ENCODE results near the gene GRPEL2. TPM values are rescaled to one million over a fixed set of nuclear protein-coding genes. Genes with fewer than 3 reads are reported as not detected.

The GRPEL2 gene
- total and polyA plus RNA-seq, 2 experiments from 2014 or later: 7.6 to 19.6 TPM

DNA sequence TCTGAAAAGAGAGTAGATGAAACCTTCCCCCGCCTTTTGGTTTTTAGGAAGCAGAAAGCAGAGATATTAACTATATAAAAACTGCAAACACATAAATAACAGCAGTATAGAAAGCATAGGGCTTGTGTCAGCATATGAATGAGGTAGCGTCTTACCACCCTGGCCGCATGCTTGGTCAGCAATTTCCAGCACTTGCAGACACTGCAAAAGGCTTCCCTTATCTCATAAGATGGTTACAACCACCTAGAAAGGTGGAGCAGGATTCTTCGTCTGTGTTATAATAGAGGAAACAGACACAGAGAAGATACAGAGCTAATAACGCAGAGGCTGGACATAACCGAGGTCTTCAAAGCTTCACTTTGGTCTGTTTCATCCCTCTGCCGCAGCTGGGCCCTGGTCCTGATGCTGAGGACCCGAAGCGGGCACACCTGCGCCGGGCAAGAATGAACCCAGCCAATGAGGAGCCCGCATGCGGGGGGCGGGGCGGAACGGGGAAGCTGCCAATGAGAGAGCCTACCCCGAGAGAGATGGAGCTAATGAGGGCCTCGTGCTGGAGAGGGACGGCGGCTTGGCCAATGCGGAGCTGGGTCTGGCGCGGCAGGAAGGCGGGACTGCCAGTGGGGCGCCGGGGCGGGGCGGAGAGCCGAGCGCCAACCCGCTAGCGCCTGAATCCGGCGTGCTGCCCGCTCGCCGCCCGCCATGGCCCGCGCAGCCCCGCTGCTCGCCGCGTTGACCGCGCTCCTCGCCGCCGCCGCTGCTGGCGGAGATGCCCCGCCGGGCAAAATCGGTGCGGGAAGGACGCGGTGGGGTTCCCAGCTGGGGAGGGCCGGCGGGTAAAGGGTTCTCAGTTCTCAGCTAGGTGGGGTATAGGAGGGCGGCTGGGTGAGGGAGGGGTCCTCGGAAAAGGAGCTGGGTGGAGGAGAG lies 12.3 kb downstream of the GRPEL2 start, which contains the start of gene PCYOX1L:
PCYOX1L (plus strand) TSS at position 677 of the 924 bp plus-strand sequence; CDS start at position 700, 23 bp downstream.
- WGBS (ENCODE audit: low lambda C conversion rate, missing lambda C conversion rate): 4% methylated on average over 38 of the region's 61 CpGs
- H2AFZ ChIP-seq: peak within 1 kb of the TSS; percentile 89
- H3K27me3 ChIP-seq: no peaks in the 10 kb centered on the region
- no peaks in the 10 kb centered on the region for H4K20me1 ChIP-seq (ENCODE audit: insufficient read depth, poor library complexity, severe bottlenecking)
- DNase-seq (ENCODE audit: low spot score): peak; percentile 96
- H3K9me2 ChIP-seq (replicated peaks; ENCODE audit: insufficient read depth): no peaks in the 10 kb centered on the region
- no peak for TF ChIP-seq EZH2phosphoT487 (IDR thresholded peaks at IDR 0.05; ENCODE audit: low read depth, severe bottlenecking, unreplicated experiment)
- no peak for TF ChIP-seq EZH2 (IDR thresholded peaks at IDR 0.05; ENCODE audit: borderline replicate concordance)
- peak within 1 kb of the TSS; percentile 22 for H3K27ac ChIP-seq
- no peaks in the 10 kb centered on the region for H3K9me3 ChIP-seq (ENCODE audit: low read depth)
- peaks cover 3% of the 10 kb centered on the region for H3K4me1 ChIP-seq (ENCODE audit: insufficient read depth)
- peak within 1 kb of the TSS; percentile 97 for H3K4me2 ChIP-seq
- peak within 1 kb of the TSS; percentile 74 for H3K4me3 ChIP-seq
- no peaks in the 10 kb centered on the region for H3K79me2 ChIP-seq
- H3K36me3 ChIP-seq (replicated peaks; ENCODE audit: insufficient read depth, low read depth): no peaks in the 10 kb centered on the region

DNA sequence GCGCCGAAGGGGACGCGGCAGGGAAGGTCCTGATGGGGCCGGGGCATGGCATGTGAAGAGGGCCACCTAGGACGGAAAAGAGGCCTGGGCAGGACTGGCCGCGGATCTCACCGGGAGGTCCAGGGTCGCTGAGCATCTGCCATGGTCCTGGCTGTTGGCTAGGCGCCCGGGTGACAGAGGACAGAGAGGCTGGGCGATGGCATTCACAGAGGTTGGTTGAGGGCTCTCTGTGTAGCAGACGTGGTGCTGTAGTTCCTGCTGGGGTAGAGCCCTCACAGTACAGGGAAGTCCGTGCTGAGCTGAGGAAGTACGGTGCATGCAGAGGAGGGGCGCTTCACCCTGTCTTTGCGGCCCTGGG lies 13.0 kb downstream of the GRPEL2 start:
- Histone ChIP-seq H3K9me3 (ENCODE audit: low read depth) (no peaks in the 10 kb centered on the region), H3K27me3 (no peaks in the 10 kb centered on the region), H4K20me1 (ENCODE audit: insufficient read depth, poor library complexity, severe bottlenecking) (no peaks in the 10 kb centered on the region), H3K27ac (no peak overlapping the region), H3K79me2 (no peaks in the 10 kb centered on the region), H2AFZ (peak overlapping the region; percentile 89), H3K36me3 (replicated peaks; ENCODE audit: insufficient read depth, low read depth) (no peaks in the 10 kb centered on the region), H3K9me2 (replicated peaks; ENCODE audit: insufficient read depth) (no peaks in the 10 kb centered on the region), H3K4me3 (peak overlapping the region; percentile 74), H3K4me1 (ENCODE audit: insufficient read depth) (peaks cover 3% of the 10 kb centered on the region), H3K4me2 (peak overlapping the region; percentile 97)
- DNase-seq (ENCODE audit: low spot score): peak; percentile 25
- WGBS (ENCODE audit: low lambda C conversion rate, missing lambda C conversion rate): 5% methylated on average over 18 of the region's 18 CpGs
- no peak for TF ChIP-seq EZH2phosphoT487 (IDR thresholded peaks at IDR 0.05; ENCODE audit: low read depth, severe bottlenecking, unreplicated experiment)
- TF ChIP-seq, protein P1, sequence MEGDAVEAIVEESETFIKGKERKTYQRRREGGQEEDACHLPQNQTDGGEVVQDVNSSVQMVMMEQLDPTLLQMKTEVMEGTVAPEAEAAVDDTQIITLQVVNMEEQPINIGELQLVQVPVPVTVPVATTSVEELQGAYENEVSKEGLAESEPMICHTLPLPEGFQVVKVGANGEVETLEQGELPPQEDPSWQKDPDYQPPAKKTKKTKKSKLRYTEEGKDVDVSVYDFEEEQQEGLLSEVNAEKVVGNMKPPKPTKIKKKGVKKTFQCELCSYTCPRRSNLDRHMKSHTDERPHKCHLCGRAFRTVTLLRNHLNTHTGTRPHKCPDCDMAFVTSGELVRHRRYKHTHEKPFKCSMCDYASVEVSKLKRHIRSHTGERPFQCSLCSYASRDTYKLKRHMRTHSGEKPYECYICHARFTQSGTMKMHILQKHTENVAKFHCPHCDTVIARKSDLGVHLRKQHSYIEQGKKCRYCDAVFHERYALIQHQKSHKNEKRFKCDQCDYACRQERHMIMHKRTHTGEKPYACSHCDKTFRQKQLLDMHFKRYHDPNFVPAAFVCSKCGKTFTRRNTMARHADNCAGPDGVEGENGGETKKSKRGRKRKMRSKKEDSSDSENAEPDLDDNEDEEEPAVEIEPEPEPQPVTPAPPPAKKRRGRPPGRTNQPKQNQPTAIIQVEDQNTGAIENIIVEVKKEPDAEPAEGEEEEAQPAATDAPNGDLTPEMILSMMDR (IDR thresholded peaks at IDR 0.05; ENCODE audit: poor library complexity): no peak
- no peak for TF ChIP-seq EZH2 (IDR thresholded peaks at IDR 0.05; ENCODE audit: borderline replicate concordance)

DNA sequence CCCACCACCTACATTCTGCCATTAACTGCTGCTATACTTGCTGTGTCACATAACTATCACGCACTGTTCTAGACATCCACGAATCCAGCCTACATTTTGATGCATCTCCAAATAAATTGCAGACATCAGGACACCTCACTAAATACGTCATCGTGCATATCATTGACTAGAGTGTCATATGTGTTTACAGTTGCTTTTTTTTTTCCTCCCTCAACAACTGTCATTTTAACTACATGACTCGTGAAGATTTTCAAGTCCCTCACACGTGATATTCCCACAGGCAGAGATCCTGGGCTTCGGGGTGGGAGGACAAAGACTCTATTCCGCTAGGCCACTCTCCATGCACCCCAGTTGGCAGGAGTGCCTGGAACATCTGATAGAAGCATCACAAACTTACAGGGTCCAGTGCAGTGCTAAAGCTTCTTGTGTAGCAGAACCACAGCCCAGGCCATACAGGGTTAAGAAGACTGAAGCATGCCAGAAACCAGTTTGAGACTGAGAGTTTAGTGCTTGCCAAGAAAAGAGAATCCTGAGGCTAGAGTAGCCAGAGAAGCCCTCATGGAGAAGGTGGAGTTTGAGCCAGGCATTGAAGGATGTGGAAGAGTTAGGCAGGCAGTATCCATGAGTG lies 13.7 kb downstream of the GRPEL2 start:
- DNase-seq (ENCODE audit: low spot score): no peak
- Histone ChIP-seq H3K9me2 (replicated peaks; ENCODE audit: insufficient read depth) (no peaks in the 10 kb centered on the region), H3K4me3 (no peak overlapping the region), H3K27ac (no peak overlapping the region), H3K9me3 (ENCODE audit: low read depth) (no peaks in the 10 kb centered on the region), H3K79me2 (no peaks in the 10 kb centered on the region), H4K20me1 (ENCODE audit: insufficient read depth, poor library complexity, severe bottlenecking) (no peaks in the 10 kb centered on the region), H3K4me1 (ENCODE audit: insufficient read depth) (peaks cover 3% of the 10 kb centered on the region), H3K4me2 (no peak overlapping the region), H3K27me3 (no peaks in the 10 kb centered on the region), H2AFZ (no peak overlapping the region), H3K36me3 (replicated peaks; ENCODE audit: insufficient read depth, low read depth) (no peaks in the 10 kb centered on the region)
- WGBS (ENCODE audit: low lambda C conversion rate, missing lambda C conversion rate): 89% methylated on average over 8 of the region's 8 CpGs
- TF ChIP-seq EZH2 (IDR thresholded peaks at IDR 0.05; ENCODE audit: borderline replicate concordance): no peak
- TF ChIP-seq, protein P1 (IDR thresholded peaks at IDR 0.05; ENCODE audit: poor library complexity): no peak
- no peak for TF ChIP-seq EZH2phosphoT487 (IDR thresholded peaks at IDR 0.05; ENCODE audit: low read depth, severe bottlenecking, unreplicated experiment)

DNA sequence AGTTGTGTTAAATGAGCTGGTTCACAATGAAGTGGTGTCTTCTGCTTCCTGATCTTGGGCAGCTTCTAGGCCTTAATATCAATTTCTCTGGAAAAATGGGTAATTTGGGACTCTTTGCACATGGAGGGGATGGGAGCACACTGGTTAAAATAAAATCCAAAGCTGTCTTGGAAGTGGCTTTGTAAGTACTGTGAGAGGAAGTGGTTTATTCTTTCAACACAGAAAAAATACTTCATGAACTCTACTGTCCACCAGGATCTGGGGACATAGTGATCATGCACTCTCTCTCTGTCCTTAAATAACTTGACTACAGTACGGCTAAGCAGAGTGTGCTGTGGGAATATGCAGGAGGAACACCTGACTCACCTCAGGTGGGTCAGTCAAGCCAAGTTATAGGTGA lies 15.0 kb downstream of the GRPEL2 start:
- Histone ChIP-seq H3K9me3 (ENCODE audit: low read depth) (no peaks in the 10 kb centered on the region), H3K27me3 (no peaks in the 10 kb centered on the region), H3K4me2 (no peak overlapping the region), H3K4me3 (no peak overlapping the region), H3K4me1 (ENCODE audit: insufficient read depth) (peaks cover 3% of the 10 kb centered on the region), H3K36me3 (replicated peaks; ENCODE audit: insufficient read depth, low read depth) (no peaks in the 10 kb centered on the region), H2AFZ (no peak overlapping the region), H3K79me2 (no peaks in the 10 kb centered on the region), H3K9me2 (replicated peaks; ENCODE audit: insufficient read depth) (no peaks in the 10 kb centered on the region), H4K20me1 (ENCODE audit: insufficient read depth, poor library complexity, severe bottlenecking) (no peaks in the 10 kb centered on the region), H3K27ac (no peak overlapping the region)
- WGBS (ENCODE audit: low lambda C conversion rate, missing lambda C conversion rate): 100% methylated on average over 1 of the region's 1 CpG
- TF ChIP-seq EZH2 (IDR thresholded peaks at IDR 0.05; ENCODE audit: borderline replicate concordance): no peak
- TF ChIP-seq, protein P1 (IDR thresholded peaks at IDR 0.05; ENCODE audit: poor library complexity): no peak
- DNase-seq (ENCODE audit: low spot score): no peak

Data from hepatocyte (in vitro differentiated cells).